Measurements from ENCODE around the gene PPP6R3.
"Not testable (repeated sequence)": the region's sequence is repeated elsewhere in the genome, so short reads cannot be mapped to it uniquely, and the experiment has no call there.

Gene PPP6R3

GRCh38 chr11:68457216-68457897 lies 3.2 kb upstream of the PPP6R3 start:
- no peak for DNase-seq (ENCODE audit: low spot score)

GRCh38 chr11:68457898-68458249 lies 2.7 kb upstream of the PPP6R3 start:
- DNase-seq (ENCODE audit: low spot score) = no peak

- DNase-seq (ENCODE audit: low spot score) = not testable (repeated sequence)
These were observed 2.2 kb upstream of the PPP6R3 start for GRCh38 chr11:68458340-68458739.

- DNase-seq (ENCODE audit: low spot score) = peak; percentile 95
These were observed 439 bp upstream of the PPP6R3 start for GRCh38 chr11:68459886-68460740.

- DNase-seq (ENCODE audit: low spot score) = no peak
These were observed 994 bp downstream of the PPP6R3 start for GRCh38 chr11:68461575-68461917.

- DNase-seq (ENCODE audit: low spot score) = no peak
These were observed 3.2 kb downstream of the PPP6R3 start for GRCh38 chr11:68463714-68464113.

GRCh38 chr11:68467201-68467834 lies 6.8 kb downstream of the PPP6R3 start:
- DNase-seq (ENCODE audit: low spot score) = no peak

GRCh38 chr11:68468217-68468828 lies 7.8 kb downstream of the PPP6R3 start:
- peak; percentile 24 for DNase-seq (ENCODE audit: low spot score)

- no peak for DNase-seq (ENCODE audit: low spot score)
These were observed 8.6 kb downstream of the PPP6R3 start for GRCh38 chr11:68469122-68469521.

- no peak for DNase-seq (ENCODE audit: low spot score)
These were observed 9.1 kb downstream of the PPP6R3 start for GRCh38 chr11:68469642-68470041.

GRCh38 chr11:68470304-68470811 lies 9.8 kb downstream of the PPP6R3 start:
- DNase-seq (ENCODE audit: low spot score) = no peak

GRCh38 chr11:68471360-68472340 lies 11.1 kb downstream of the PPP6R3 start:
- peak; percentile 54 for DNase-seq (ENCODE audit: low spot score)

- DNase-seq (ENCODE audit: low spot score) = no peak
These were observed 12.2 kb downstream of the PPP6R3 start for GRCh38 chr11:68472778-68473177.

GRCh38 chr11:68473693-68474092 lies 13.1 kb downstream of the PPP6R3 start:
- no peak for DNase-seq (ENCODE audit: low spot score)

GRCh38 chr11:68475626-68476025 lies 15.1 kb downstream of the PPP6R3 start:
- not testable (repeated sequence) for DNase-seq (ENCODE audit: low spot score)

GRCh38 chr11:68479390-68479789 lies 18.8 kb downstream of the PPP6R3 start:
- DNase-seq (ENCODE audit: low spot score) = no peak

- no peak for DNase-seq (ENCODE audit: low spot score)
These were observed 19.6 kb downstream of the PPP6R3 start for GRCh38 chr11:68480193-68480592.

- no peak for DNase-seq (ENCODE audit: low spot score)
These were observed 20.4 kb downstream of the PPP6R3 start for GRCh38 chr11:68480852-68481510.

GRCh38 chr11:68481579-68482240 lies 21.2 kb downstream of the PPP6R3 start:
- DNase-seq (ENCODE audit: low spot score) = no peak

- no peak for DNase-seq (ENCODE audit: low spot score)
These were observed 28.1 kb downstream of the PPP6R3 start for GRCh38 chr11:68488623-68489022.

All from CD4-positive, alpha-beta T cell treated with Interleukin-6 at 100 ng/mL for 8 hours (primary cell).